HepG2 (cell line): ENCODE data around the gene CBX2. TPM values are rescaled to one million over a fixed set of nuclear protein-coding genes. Genes with fewer than 3 reads are reported as not detected.

ENCODE experiments used
- ETV5 ChIP-seq: IDR thresholded peaks from 2 replicates; pipeline ENCODE4 v1.6.1; 2018; ENCODE audit warnings: missing biosample characterization, missing genetic modification reagents, inconsistent platforms, borderline replicate concordance
- FOXO1 ChIP-seq: sonication (generic); formaldehyde crosslinking; IDR thresholded peaks from 2 replicates; pipeline ENCODE4 v1.4.0; 2020; ENCODE audit warnings: missing genetic modification reagents
- GPBP1L1 ChIP-seq: sonication (generic); formaldehyde crosslinking; IDR thresholded peaks from 2 replicates; pipeline ENCODE4 v1.5.0; 2020; ENCODE audit warnings: mild to moderate bottlenecking, missing genetic modification reagents
- LBX2 ChIP-seq: sonication (generic); formaldehyde crosslinking; IDR thresholded peaks from 2 replicates; pipeline ENCODE4 v1.5.0; 2020; ENCODE audit warnings: missing genetic modification reagents, mild to moderate bottlenecking, borderline replicate concordance
- POLR2AphosphoS2 ChIP-seq: IDR thresholded peaks from 2 replicates; pipeline ENCODE4 v1.6.1; 2011; ENCODE audit warnings: low read depth, low read length, improper control_type of control experiment
- RBM22 ChIP-seq: fragments of 200-400 bp; formaldehyde crosslinking; optimal IDR thresholded peaks from 2 replicates; pipeline ENCODE3; 2017; ENCODE audit warnings: mild to moderate bottlenecking, low read length, moderate library complexity
- SALL1 ChIP-seq: sonication (generic); formaldehyde crosslinking; IDR thresholded peaks from 2 replicates; pipeline ENCODE4 v1.8.0; 2022; ENCODE audit warnings: mild to moderate bottlenecking, missing genetic modification reagents
- SATB2 ChIP-seq: sonication (generic); formaldehyde crosslinking; IDR thresholded peaks from 2 replicates; pipeline ENCODE4 v1.5.0; 2020; ENCODE audit warnings: missing genetic modification reagents
- SPEN ChIP-seq: sonication (generic); formaldehyde crosslinking; IDR thresholded peaks from 2 replicates; pipeline ENCODE4 v1.5.1; 2020; ENCODE audit warnings: low read depth, mild to moderate bottlenecking, missing genetic modification reagents
- TAF15 ChIP-seq: fragments of 200-400 bp; formaldehyde crosslinking; IDR thresholded peaks from one replicate; pipeline ENCODE4 v1.6.1; 2018; ENCODE audit warnings: mild to moderate bottlenecking, low read depth, low read length; ENCODE audit not compliant: poor library complexity, severe bottlenecking
- ZNF121 ChIP-seq: sonication (generic); formaldehyde crosslinking; IDR thresholded peaks from 2 replicates; pipeline ENCODE4 v1.5.0; 2020; ENCODE audit warnings: mild to moderate bottlenecking, missing genetic modification reagents
- ZNF33A ChIP-seq: sonication (generic); formaldehyde crosslinking; IDR thresholded peaks from 2 replicates; pipeline ENCODE4 v1.5.1; 2020; ENCODE audit warnings: missing genetic modification reagents, mild to moderate bottlenecking, moderate library complexity, borderline replicate concordance
- ZNF350 ChIP-seq: sonication (generic); formaldehyde crosslinking; IDR thresholded peaks from 2 replicates; pipeline ENCODE4 v1.4.0; 2020; ENCODE audit warnings: mild to moderate bottlenecking, low read depth, missing genetic modification reagents, borderline replicate concordance
- ZNF367 ChIP-seq: sonication (generic); formaldehyde crosslinking; IDR thresholded peaks from 2 replicates; pipeline ENCODE4 v1.4.0; 2020; ENCODE audit warnings: missing genetic modification reagents, borderline replicate concordance
- ZNF615 ChIP-seq: sonication (generic); formaldehyde crosslinking; IDR thresholded peaks from 2 replicates; pipeline ENCODE4 v1.5.0; 2020; ENCODE audit warnings: mild to moderate bottlenecking, missing genetic modification reagents, borderline replicate concordance
- ZNF747 ChIP-seq: sonication (generic); formaldehyde crosslinking; IDR thresholded peaks from 2 replicates; pipeline ENCODE4 v1.8.1; 2023; ENCODE audit warnings: missing genetic modification reagents, mild to moderate bottlenecking, borderline replicate concordance
- ZNF83 ChIP-seq: sonication (generic); formaldehyde crosslinking; IDR thresholded peaks from 2 replicates; pipeline ENCODE4 v1.4.0; 2020; ENCODE audit warnings: missing genetic modification reagents, mild to moderate bottlenecking, borderline replicate concordance
- ZSCAN31 ChIP-seq: sonication (generic); formaldehyde crosslinking; IDR thresholded peaks from 2 replicates; pipeline ENCODE4 v1.5.0; 2020; ENCODE audit warnings: low read depth, mild to moderate bottlenecking, missing genetic modification reagents
- ZSCAN5A ChIP-seq: sonication (generic); formaldehyde crosslinking; IDR thresholded peaks from 2 replicates; pipeline ENCODE4 v1.8.0; 2022; ENCODE audit warnings: mild to moderate bottlenecking, missing genetic modification reagents, borderline replicate concordance
- polyA plus RNA-seq, 8 experiments: library from polyadenylated mRNA; depleted of rRNA in 3 of 8; stranded (reverse) in 7 of 8; unstranded in 1 of 8; fragments of >200 nt; fragmentation: Illumina TruSeq in 4 of 8; extraction: Trizol in 4 of 8; gene quantifications; 2 replicates each; pipeline versions ENCODE4 v1.2.1 to v1.2.3, GENCODE V29; 2011 to 2016; ENCODE audit warnings: low read depth in 4 of 8, missing spikeins in 1 of 8, mixed read lengths in 1 of 8; ENCODE audit not compliant: insufficient read depth in 1 of 8
- total RNA-seq, 5 experiments: library from RNA; depleted of rRNA; stranded (reverse); fragments of >200 nt; fragmentation: Illumina TruSeq; extraction: Trizol; gene quantifications; 2 replicates each; pipeline ENCODE4 v1.2.3, GENCODE V29; 2016; ENCODE audit warnings: low read depth in 1 of 5
- TF ChIP-seq, protein P1 (sequence below): sonication (generic); formaldehyde crosslinking; conservative IDR thresholded peaks from 2 replicates; pipeline ENCODE4 v1.8.0; 2022; ENCODE audit warnings: low read depth, missing genetic modification reagents
- TF ChIP-seq, protein P2 (sequence below): sonication (generic); formaldehyde crosslinking; IDR thresholded peaks from 2 replicates; pipeline ENCODE4 v1.4.0; 2020; ENCODE audit warnings: missing genetic modification reagents
- TF ChIP-seq, protein P3 (sequence below): sonication (generic); formaldehyde crosslinking; IDR thresholded peaks from 2 replicates; pipeline ENCODE4 v1.4.0; 2020; ENCODE audit warnings: missing genetic modification reagents

The CBX2 gene
- total and polyA plus RNA-seq, 2 of the 13 experiments (the other 11 are each of a cell fraction or from before 2014, with no cell fraction given): 14.5 to 31.1 TPM

GRCh38 chr17:79779084-79779529 is 1.2 kb downstream of the CBX2 start (continued):
- no peak for TF ChIP-seq ZSCAN5A (CRISPR knock-in tag)
- TF ChIP-seq LBX2 (CRISPR knock-in tag): no peak
- TF ChIP-seq ZNF83 (CRISPR knock-in tag): no peak
- TF ChIP-seq, protein P1, sequence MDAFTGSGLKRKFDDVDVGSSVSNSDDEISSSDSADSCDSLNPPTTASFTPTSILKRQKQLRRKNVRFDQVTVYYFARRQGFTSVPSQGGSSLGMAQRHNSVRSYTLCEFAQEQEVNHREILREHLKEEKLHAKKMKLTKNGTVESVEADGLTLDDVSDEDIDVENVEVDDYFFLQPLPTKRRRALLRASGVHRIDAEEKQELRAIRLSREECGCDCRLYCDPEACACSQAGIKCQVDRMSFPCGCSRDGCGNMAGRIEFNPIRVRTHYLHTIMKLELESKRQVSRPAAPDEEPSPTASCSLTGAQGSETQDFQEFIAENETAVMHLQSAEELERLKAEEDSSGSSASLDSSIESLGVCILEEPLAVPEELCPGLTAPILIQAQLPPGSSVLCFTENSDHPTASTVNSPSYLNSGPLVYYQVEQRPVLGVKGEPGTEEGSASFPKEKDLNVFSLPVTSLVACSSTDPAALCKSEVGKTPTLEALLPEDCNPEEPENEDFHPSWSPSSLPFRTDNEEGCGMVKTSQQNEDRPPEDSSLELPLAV (CRISPR knock-in tag): no peak
- no peak for TF ChIP-seq TAF15
- TF ChIP-seq ETV5 (CRISPR knock-in tag): no peak
- no peak for TF ChIP-seq SPEN (CRISPR knock-in tag)
- TF ChIP-seq ZNF121 (CRISPR knock-in tag): no peak
- no peak for TF ChIP-seq ZNF747 (CRISPR knock-in tag)
- TF ChIP-seq, protein P2, sequence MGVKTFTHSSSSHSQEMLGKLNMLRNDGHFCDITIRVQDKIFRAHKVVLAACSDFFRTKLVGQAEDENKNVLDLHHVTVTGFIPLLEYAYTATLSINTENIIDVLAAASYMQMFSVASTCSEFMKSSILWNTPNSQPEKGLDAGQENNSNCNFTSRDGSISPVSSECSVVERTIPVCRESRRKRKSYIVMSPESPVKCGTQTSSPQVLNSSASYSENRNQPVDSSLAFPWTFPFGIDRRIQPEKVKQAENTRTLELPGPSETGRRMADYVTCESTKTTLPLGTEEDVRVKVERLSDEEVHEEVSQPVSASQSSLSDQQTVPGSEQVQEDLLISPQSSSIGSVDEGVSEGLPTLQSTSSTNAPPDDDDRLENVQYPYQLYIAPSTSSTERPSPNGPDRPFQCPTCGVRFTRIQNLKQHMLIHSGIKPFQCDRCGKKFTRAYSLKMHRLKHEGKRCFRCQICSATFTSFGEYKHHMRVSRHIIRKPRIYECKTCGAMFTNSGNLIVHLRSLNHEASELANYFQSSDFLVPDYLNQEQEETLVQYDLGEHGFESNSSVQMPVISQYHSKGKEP (CRISPR knock-in tag): no peak
- TF ChIP-seq, protein P3, sequence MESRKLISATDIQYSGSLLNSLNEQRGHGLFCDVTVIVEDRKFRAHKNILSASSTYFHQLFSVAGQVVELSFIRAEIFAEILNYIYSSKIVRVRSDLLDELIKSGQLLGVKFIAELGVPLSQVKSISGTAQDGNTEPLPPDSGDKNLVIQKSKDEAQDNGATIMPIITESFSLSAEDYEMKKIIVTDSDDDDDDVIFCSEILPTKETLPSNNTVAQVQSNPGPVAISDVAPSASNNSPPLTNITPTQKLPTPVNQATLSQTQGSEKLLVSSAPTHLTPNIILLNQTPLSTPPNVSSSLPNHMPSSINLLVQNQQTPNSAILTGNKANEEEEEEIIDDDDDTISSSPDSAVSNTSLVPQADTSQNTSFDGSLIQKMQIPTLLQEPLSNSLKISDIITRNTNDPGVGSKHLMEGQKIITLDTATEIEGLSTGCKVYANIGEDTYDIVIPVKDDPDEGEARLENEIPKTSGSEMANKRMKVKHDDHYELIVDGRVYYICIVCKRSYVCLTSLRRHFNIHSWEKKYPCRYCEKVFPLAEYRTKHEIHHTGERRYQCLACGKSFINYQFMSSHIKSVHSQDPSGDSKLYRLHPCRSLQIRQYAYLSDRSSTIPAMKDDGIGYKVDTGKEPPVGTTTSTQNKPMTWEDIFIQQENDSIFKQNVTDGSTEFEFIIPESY: no peak
- no peak for TF ChIP-seq ZNF33A (CRISPR knock-in tag)
- no peak for TF ChIP-seq SATB2 (CRISPR knock-in tag)
- TF ChIP-seq RBM22: no peak
- no peak for TF ChIP-seq GPBP1L1
- TF ChIP-seq ZNF350 (CRISPR knock-in tag): 0 out of 2 replicates have a peak, but pooled peaks have one; percentile 20
- no peak for TF ChIP-seq FOXO1 (CRISPR knock-in tag)
- TF ChIP-seq ZNF615 (CRISPR knock-in tag): no peak
- TF ChIP-seq SALL1 (CRISPR knock-in tag): no peak
- TF ChIP-seq ZSCAN31 (CRISPR knock-in tag): no peak
- TF ChIP-seq ZNF367 (CRISPR knock-in tag): no peak
- TF ChIP-seq POLR2AphosphoS2: no peak
